HG03103 (cell line): ENCODE measurements around the gene ARID1B.

Experiments
- ATAC-seq: cut with Tn5 transposase; IDR thresholded peaks from one replicate; pipeline ENCODE4 v1.9.1; 2021; ENCODE audit warnings: low read depth; ENCODE audit not compliant: unreplicated experiment

The ARID1B gene

GRCh38 chr6:156849806-156850205 is 72.6 kb downstream of the ARID1B start:
- no peak for ATAC-seq

- no peak for ATAC-seq
Measured at GRCh38 chr6:156850353-156850752, 73.2 kb downstream of the ARID1B start.

GRCh38 chr6:156851454-156851921 is 74.3 kb downstream of the ARID1B start:
- no peak for ATAC-seq

- peak; percentile 67 for ATAC-seq
Measured at GRCh38 chr6:156852147-156852857, 75.1 kb downstream of the ARID1B start.

GRCh38 chr6:156852858-156853216 is 75.7 kb downstream of the ARID1B start:
- no peak for ATAC-seq

- no peak for ATAC-seq
Measured at GRCh38 chr6:156853733-156854132, 76.6 kb downstream of the ARID1B start.

- no peak for ATAC-seq
Measured at GRCh38 chr6:156854466-156855161, 77.4 kb downstream of the ARID1B start.

GRCh38 chr6:156857573-156857972 is 80.4 kb downstream of the ARID1B start:
- peak; percentile 56 for ATAC-seq

- ATAC-seq: no peak
Measured at GRCh38 chr6:156859686-156860085, 82.5 kb downstream of the ARID1B start.

- ATAC-seq: no peak
Measured at GRCh38 chr6:156862711-156863110, 85.5 kb downstream of the ARID1B start.

- ATAC-seq: no peak
Measured at GRCh38 chr6:156863504-156863903, 86.3 kb downstream of the ARID1B start.

- no peak for ATAC-seq
Measured at GRCh38 chr6:156864557-156864956, 87.4 kb downstream of the ARID1B start.

GRCh38 chr6:156865019-156865629 is 87.9 kb downstream of the ARID1B start:
- ATAC-seq: no peak

- no peak for ATAC-seq
Measured at GRCh38 chr6:156866220-156867015, 89.2 kb downstream of the ARID1B start.

GRCh38 chr6:156867121-156867520 is 89.9 kb downstream of the ARID1B start:
- ATAC-seq: no peak

- no peak for ATAC-seq
Measured at GRCh38 chr6:156868385-156868784, 91.2 kb downstream of the ARID1B start.

- no peak for ATAC-seq
Measured at GRCh38 chr6:156869980-156870398, 92.8 kb downstream of the ARID1B start.

GRCh38 chr6:156870924-156871539 is 93.9 kb downstream of the ARID1B start:
- no peak for ATAC-seq

- ATAC-seq: no peak
Measured at GRCh38 chr6:156872903-156873302, 95.7 kb downstream of the ARID1B start.

- ATAC-seq: no peak
Measured at GRCh38 chr6:156873654-156874380, 96.6 kb downstream of the ARID1B start.
